ENCODE measurements around the gene CMTM6. TPM values are rescaled to one million over a fixed set of nuclear protein-coding genes. Genes with fewer than 3 reads are reported as not detected.

CMTM6 gene
- total RNA-seq, 2 experiments from 2014 or later, result 43.7 to 102 TPM

- Mint-ChIP-seq H3K27me3 (no peaks in the 10 kb centered on the region), H3K4me3 (peak overlapping the region; percentile 70), H3K36me3 (peaks cover 4% of the 10 kb centered on the region), H3K4me1 (peaks cover 90% of the 10 kb centered on the region), H3K27ac (peak overlapping the region; percentile 99), H3K9me3 (ENCODE audit: low read depth) (no peaks in the 10 kb centered on the region)
- ATAC-seq (peak; percentile 37), DNase-seq (peak; percentile 68)
- CTCF ChIA-PET, result interaction anchor here (0.7 to 3.3 kb wide), 10 partner anchors 9 to 57 kb away, joined by 3 to 24 read pairs (median 11); no protein-coding TSS in a partner anchor
These were observed 70.5 kb downstream of the CMTM6 start for GRCh38 chr3:32432045-32432710.

GRCh38 chr3:32431481-32431880 lies 71.2 kb downstream of the CMTM6 start:
- H3K4me1 Mint-ChIP-seq, result peaks cover 88% of the 10 kb centered on the region
- no peak overlapping the region for H3K4me3 Mint-ChIP-seq
- peak overlapping the region; percentile 99 for H3K27ac Mint-ChIP-seq
- H3K36me3 Mint-ChIP-seq, result peaks cover 4% of the 10 kb centered on the region
- ATAC-seq (no peak), DNase-seq (no peak)
- H3K27me3 Mint-ChIP-seq, result no peaks in the 10 kb centered on the region
- H3K9me3 Mint-ChIP-seq (ENCODE audit: low read depth), result no peaks in the 10 kb centered on the region
- CTCF ChIA-PET, result interaction anchor here (2.9 to 3.3 kb wide), 2 partner anchors 34 to 36 kb away, joined by 21 to 24 read pairs; no protein-coding TSS in a partner anchor

Small RNA genes within 50 kb of the gene (microRNA-seq; reads per million reads assigned to microRNA genes)
- gene MIR548AY, result not detected

Other genes starting within 250 kb of the CMTM6 start
- gene CMTM7, start 111.0 kb downstream of the CMTM6 start, total RNA-seq, result 10 to 100 TPM; 42.6 to 49.8 TPM
- gene DYNC1LI1, start 68.0 kb upstream of the CMTM6 start, total RNA-seq, result 10 to 100 TPM; 31.1 to 32.7 TPM
- gene CNOT10, start 182.3 kb upstream of the CMTM6 start, total RNA-seq, result 10 to 100 TPM; 52.8 to 55.4 TPM

Data from activated CD8-positive, alpha-beta memory T cell treated with anti-CD3 and anti-CD28 coated beads, Interleukin-2, amount 10 ng/mL, durations not matched to agents 7 days and 5 days (primary cell).